ENCODE results near the gene CADPS.

Gene CADPS

DNA sequence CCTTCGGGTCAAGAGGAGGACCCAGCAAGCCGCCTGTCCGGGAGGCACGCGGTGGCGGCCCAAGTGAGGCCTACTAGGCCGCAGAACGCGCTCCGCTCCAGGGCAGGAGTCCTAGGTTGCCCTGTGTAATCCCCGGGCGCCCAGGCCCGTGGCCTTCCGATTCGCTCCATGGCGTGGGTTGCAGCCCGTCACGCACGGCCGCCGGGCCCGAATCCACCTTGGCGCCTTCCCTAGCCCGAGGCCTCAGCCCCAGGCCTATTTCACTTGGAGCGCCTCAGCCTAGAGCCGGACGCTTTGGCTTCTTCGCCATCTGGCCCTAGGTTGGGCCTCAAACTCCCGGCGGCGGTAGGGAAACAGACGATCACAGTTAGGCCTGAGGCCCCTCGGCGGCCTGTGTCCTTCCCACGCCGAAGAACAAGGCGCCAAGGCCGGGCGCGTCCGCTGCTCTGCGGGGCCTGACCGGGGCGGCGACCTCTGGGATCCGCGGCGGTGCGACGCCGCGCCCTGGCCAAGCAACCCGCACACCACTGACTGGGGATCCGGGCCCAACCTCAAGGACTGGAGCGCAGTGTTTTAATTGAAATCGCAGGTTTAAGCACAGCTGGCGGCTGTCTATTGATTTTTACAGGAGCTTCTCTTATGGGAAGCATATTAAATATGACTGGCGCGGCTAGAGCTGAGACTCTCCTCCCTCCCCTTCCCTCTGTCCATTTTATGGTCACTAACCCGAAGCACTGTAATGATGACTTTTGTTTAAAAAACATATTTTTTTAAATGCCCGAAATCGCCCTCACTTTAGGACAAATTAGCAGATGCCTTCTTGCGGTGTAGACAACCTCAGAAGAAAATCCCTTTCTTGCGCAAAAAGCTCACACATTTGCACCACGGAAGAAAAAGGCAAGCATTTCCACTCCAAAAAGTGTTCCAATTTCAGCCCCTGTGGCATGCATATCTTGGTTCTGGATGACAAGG is 498.0 kb downstream of the CADPS start:
- no peaks in the 10 kb centered on the region for H3K9me3 Mint-ChIP-seq
- H3K27ac Mint-ChIP-seq: no peak overlapping the region
- intact Hi-C loops (cut with micrococcal nuclease): no loop called here
- H3K36me3 Mint-ChIP-seq (ENCODE audit: low read depth): no peaks in the 10 kb centered on the region
- no peak overlapping the region for H3K4me3 Mint-ChIP-seq
- H3K4me1 Mint-ChIP-seq (ENCODE audit: low read depth): peaks cover 5% of the 10 kb centered on the region
- H3K27me3 Mint-ChIP-seq: peaks cover 96% of the 10 kb centered on the region

DNA sequence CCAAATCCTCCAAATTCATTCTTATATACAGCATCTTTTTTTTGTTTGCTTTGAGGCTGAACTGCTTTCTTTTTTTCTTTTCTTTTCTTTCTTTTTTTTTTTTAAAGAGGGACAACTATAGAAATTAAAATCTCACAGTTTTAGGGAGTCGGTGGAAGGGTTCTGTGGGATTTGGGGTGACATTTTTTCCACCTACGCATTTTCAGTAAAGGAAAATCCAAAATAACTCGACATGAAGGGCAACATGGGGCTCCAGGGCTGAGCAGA is 498.8 kb downstream of the CADPS start:
- Mint-ChIP-seq H3K27me3 (peaks cover 96% of the 10 kb centered on the region), H3K9me3 (no peaks in the 10 kb centered on the region), H3K4me1 (ENCODE audit: low read depth) (peaks cover 5% of the 10 kb centered on the region), H3K4me3 (no peak overlapping the region), H3K27ac (no peak overlapping the region), H3K36me3 (ENCODE audit: low read depth) (no peaks in the 10 kb centered on the region)
- intact Hi-C loops (cut with micrococcal nuclease): no loop called here

DNA sequence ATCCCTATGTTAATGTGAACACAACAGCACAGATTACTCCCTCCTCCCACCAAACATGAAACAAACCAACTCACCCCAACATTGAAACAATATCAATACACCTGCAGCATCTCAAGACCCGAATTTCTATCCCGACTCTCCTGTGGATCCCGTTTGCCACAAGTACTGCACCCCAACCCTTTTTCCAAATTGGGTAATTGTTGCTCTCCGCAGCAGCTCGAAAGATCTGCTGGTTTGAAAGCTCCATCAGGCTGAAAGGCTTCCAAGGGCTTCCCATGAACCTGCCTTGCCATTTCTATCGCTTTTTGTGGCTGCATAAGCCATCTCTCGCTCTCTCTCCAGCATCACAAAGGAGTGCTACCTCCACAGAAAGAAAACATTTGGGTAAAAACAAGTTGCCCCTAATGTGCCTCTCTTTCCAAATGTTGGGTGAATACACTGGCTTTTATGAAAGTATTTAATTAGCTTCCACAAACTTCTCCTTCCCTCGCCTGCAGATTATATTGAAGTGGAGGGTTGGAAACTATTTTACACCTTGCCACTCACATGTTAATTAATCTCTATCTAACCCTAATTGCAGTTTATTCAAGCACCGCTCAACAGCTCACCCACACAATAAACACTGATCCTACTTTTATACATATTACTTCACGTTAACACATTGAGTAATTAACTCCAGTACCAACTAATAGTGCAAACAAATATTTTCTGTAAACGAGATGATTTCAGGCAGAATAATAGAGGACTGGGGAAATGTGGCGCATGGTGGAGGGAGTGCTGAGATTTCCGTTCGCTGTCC is 499.4 kb downstream of the CADPS start:
- Mint-ChIP-seq H3K27me3 (peaks cover 96% of the 10 kb centered on the region), H3K9me3 (no peaks in the 10 kb centered on the region), H3K27ac (no peak overlapping the region), H3K4me1 (ENCODE audit: low read depth) (peaks cover 5% of the 10 kb centered on the region), H3K36me3 (ENCODE audit: low read depth) (no peaks in the 10 kb centered on the region), H3K4me3 (no peak overlapping the region)
- intact Hi-C loops (cut with micrococcal nuclease): no loop called here

DNA sequence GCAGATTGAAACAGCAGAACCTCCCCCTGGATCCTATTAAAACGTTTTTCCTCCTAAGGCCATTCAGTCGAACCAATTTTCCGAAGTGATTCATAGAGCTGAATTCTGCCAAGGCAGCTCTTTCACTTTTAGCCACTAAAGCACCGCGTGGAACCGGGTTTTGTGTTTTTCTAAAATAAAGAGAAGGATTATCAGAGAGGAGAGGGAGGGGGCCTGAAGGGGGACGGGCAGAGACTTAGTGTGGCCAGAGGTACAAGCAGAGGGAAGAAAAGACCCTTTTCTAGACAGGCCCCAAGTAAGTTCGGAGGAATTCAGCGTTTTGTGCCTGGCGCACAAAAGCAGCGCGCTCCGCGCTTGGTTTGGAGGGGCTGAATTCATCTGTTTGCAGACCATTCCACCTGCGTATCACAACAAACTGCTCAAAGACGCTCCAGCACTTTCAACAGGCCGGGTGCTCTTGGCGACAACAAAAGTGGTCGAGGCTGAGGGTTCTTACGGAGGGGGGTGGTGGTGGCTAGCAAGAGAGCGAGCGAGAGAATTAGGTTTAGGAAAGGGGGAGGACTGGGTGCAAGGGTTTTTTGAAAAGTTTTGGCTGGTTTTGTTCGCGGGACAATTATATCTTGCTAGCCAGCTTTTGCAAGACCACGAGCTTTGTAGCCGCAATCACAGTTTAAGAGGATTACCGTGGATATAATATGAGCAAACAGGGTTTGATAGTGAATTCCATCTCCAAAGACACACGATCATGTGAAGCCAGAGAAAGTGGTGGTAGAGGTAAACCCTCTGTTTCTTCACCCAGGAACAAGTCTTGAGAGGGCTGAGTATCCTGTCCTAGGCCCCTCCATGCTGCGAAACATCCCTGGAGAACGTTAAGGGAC is 500.6 kb downstream of the CADPS start:
- Mint-ChIP-seq H3K4me3 (no peak overlapping the region), H3K4me1 (ENCODE audit: low read depth) (peaks cover 5% of the 10 kb centered on the region), H3K27ac (no peak overlapping the region), H3K27me3 (peaks cover 97% of the 10 kb centered on the region), H3K36me3 (ENCODE audit: low read depth) (no peaks in the 10 kb centered on the region), H3K9me3 (no peaks in the 10 kb centered on the region)
- intact Hi-C loops (cut with micrococcal nuclease): no loop called here

DNA sequence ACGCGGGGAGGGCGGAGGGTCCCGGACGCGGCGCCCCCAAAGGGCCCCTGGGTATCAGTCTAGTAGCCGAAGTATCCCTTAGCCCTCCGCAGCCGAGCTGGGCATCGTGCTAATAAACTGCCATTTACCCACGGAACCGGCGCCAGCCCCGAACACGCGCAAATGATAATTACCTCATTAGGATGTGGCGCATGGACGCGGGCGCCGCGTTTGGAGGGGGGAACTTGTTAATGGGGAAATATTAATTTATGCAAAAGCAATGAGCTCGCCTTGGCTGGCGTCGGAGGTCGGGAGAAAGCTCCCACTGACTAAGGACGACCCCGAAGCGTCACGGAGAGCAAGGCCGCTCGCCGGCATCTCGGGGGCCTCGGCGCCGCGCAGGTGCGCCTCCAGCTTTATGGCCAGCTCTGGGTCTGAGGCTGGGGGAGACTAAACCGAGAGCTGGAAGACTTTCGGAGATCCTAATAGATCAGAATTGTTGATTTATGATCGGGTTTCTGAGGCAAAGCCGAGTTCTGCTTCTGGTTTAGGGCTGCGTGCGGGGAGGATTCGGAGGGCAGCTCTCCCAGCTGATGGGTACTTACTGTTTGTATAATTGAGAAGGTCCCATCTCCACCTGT is 501.4 kb downstream of the CADPS start:
- Mint-ChIP-seq H3K27ac (no peak overlapping the region), H3K36me3 (ENCODE audit: low read depth) (no peaks in the 10 kb centered on the region), H3K27me3 (peaks cover 97% of the 10 kb centered on the region), H3K4me3 (no peak overlapping the region), H3K9me3 (no peaks in the 10 kb centered on the region), H3K4me1 (ENCODE audit: low read depth) (peaks cover 5% of the 10 kb centered on the region)
- intact Hi-C loops (cut with micrococcal nuclease): no loop called here

DNA sequence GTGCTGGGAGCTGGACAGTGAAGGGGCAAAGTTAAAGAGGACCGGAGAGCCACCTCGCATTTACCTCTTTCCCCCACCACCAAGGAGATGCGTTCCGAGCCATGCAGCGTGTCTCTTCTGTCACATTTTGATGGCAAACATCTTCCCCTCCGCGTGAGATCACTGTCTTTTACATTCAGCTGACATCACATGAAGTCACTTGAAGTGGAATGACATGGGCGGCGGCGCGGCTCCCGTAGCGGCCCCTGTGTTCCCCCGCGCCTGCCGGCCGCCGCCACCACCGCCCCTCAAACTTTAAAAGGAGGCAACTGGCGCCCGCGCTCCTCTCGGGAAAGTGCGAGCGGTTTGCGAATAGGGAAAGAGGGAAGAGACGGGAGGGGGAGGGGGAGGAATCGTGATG is 502.0 kb downstream of the CADPS start, which contains the start of gene FEZF2:
TSS of gene FEZF2 (minus strand) at position 336 of the 400 bp plus-strand sequence. CDS start 682 bp downstream, outside the sequence.
- no peak within 1 kb of the TSS for H3K4me3 Mint-ChIP-seq
- H3K4me1 Mint-ChIP-seq (ENCODE audit: low read depth): peaks cover 10% of the 10 kb centered on the region
- H3K27ac Mint-ChIP-seq: no peak within 1 kb of the TSS
- H3K9me3 Mint-ChIP-seq: no peaks in the 10 kb centered on the region
- intact Hi-C loops (cut with micrococcal nuclease): no loop called here
- H3K36me3 Mint-ChIP-seq (ENCODE audit: low read depth): no peaks in the 10 kb centered on the region
- H3K27me3 Mint-ChIP-seq: peaks cover 98% of the 10 kb centered on the region

DNA sequence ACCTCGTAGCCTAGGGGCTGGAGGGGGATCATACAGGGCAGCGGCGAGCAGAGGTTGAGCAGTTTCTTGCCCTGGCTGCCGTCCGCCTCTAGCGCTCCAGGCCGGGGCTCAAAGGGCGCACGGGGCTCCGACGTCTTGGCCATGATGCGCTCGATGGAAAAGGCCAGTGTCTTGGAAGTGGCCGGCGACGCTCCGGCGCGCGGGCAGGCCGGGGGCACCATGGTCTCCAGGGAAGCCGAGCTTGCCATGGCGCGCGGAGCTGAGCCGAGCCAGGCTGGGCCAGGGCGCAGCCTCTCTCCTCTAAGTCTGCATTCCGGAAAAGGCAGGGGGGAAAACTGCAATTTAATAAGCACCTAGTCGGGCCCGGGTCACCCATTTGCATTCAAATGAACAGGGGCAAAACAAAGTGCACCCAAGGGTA is 502.6 kb downstream of the CADPS start:
- Mint-ChIP-seq H3K4me1 (ENCODE audit: low read depth) (peaks cover 12% of the 10 kb centered on the region), H3K4me3 (no peak overlapping the region), H3K36me3 (ENCODE audit: low read depth) (no peaks in the 10 kb centered on the region), H3K9me3 (no peaks in the 10 kb centered on the region), H3K27ac (no peak overlapping the region), H3K27me3 (peaks cover 98% of the 10 kb centered on the region)
- intact Hi-C loops (cut with micrococcal nuclease): no loop called here

DNA sequence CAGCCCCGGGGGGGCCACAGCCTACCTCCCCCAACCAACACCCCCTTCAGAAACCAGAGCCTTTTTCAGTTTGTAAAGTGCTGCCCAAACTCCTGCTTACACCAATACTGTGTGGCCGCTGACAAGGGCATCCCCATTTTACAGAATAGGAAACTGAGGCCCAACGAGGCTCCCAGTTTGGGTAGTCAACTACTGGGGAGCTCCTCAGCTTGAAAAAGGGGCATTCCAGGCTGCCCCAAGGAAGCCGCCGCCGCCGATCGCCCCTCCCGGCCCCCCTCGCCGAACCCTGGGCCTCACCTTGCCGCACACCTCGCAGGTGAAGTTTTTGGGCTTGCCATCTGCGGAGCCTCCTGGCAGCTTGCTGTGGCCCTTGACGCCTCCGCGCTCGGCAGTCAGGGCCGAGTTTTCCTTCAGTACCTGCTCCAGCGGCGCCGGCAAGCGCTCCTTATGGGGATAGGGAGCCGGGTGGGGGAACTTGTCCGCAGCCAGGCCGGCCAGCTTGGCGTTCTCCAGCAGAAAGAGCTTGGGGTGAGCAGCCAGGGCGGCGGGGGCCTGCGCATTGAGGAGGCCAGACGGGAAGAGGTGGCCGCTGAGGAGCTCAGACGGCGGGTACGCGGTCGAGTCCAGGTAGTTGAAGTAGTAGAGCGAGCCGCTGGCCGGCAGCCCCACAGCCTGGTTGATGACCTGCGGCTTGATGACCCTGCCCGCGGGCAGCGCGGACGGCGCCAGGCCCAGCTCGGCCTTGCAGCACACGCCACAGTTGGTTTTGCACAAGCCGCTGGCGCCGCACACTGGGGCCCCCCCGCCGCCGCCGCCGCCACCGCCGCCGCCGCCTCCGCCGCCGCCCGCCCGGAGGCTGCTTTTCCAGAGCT is 503.3 kb downstream of the CADPS start:
- H3K4me1 Mint-ChIP-seq (ENCODE audit: low read depth): peaks cover 12% of the 10 kb centered on the region
- intact Hi-C loops (cut with micrococcal nuclease): no loop called here

DNA sequence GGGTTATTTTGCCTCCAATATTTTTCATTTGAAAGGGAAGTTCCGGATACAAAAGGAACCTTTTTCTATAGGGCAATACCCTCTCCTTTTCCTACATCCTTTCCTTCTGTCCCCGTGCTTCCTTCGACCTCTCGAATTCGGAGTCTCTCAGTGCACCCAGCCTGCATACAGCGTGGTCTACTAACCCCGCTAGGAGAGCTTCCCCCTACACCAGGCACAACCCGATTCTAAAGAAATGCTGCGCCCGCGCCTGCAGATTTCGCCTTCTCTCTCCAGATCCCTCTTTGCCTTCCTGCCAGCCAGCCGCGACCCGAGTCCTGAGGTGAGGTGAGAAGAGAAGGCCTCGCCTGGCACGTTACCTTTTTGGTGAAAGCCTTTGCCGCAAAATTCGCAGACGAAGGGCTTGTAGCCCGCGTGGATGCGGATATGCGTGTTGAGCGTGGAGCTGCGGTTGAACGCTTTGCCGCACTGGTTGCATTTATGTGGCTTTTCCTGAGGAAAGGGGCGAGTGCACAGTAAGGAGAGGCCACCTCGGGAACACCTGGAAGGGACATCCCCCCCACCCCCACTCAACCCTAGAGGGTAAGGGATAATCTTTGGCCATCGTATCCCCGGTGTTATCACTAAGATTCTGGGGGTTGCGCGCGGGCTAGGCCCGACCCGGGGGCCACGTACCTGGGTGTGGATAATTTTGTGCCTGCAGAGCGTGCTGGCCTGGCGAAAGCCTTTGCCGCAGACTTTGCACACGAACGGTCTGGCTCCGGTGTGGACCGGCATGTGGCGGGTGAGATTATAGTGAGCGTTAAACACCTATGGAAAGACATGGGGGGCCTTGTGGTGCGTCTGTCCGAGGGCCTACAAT is 504.1 kb downstream of the CADPS start:
- Mint-ChIP-seq H3K36me3 (ENCODE audit: low read depth) (no peaks in the 10 kb centered on the region), H3K27ac (no peak overlapping the region), H3K4me1 (ENCODE audit: low read depth) (peaks cover 12% of the 10 kb centered on the region), H3K9me3 (no peaks in the 10 kb centered on the region), H3K27me3 (peaks cover 97% of the 10 kb centered on the region), H3K4me3 (no peak overlapping the region)
- intact Hi-C loops (cut with micrococcal nuclease): no loop called here

More for the DNA sequence above, 503.3 kb downstream of the CADPS start:
- Mint-ChIP-seq H3K36me3 (ENCODE audit: low read depth) (no peaks in the 10 kb centered on the region), H3K27ac (no peak overlapping the region), H3K9me3 (no peaks in the 10 kb centered on the region), H3K4me3 (no peak overlapping the region), H3K27me3 (peaks cover 98% of the 10 kb centered on the region)

DNA sequence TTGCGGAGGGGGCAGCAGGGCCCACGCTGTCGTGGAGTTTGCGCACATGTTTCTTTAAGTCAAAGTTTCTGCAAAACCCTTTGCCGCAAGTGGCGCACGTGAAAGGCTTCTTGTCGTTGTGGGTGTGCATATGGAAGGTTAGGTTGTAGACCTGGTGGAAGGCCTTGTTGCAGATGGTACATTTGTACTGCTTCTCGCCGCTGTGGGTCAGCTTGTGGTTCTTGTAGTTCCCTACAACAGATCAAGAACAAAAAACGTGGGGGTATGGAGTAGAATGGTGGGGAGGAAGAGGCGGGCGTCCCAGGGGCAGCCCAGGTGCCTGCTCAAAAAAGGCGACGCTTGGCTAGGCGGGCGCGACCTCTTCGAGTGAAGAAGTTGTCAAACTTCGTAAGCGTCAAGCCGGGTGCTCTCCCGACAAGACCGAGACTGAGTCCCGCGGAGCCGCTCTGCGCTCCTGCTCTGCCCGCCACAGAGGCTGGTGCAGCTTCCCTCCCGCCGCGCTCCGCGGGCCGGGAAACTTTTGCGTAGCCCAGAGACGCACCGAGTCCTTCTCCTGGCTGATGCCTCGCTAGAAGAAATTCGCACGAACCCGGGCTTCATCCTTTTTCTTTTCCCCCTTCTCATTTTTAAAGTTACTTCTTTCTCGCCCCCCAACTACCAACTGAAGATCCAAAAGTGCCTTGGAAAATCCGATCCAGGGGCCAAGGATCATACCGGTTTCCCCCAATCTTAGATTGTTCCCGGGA is 504.9 kb downstream of the CADPS start:
- Mint-ChIP-seq H3K27ac (no peak overlapping the region), H3K9me3 (no peaks in the 10 kb centered on the region), H3K36me3 (ENCODE audit: low read depth) (no peaks in the 10 kb centered on the region), H3K27me3 (peaks cover 97% of the 10 kb centered on the region), H3K4me3 (no peak overlapping the region), H3K4me1 (ENCODE audit: low read depth) (peaks cover 12% of the 10 kb centered on the region)
- intact Hi-C loops (cut with micrococcal nuclease): no loop called here

DNA sequence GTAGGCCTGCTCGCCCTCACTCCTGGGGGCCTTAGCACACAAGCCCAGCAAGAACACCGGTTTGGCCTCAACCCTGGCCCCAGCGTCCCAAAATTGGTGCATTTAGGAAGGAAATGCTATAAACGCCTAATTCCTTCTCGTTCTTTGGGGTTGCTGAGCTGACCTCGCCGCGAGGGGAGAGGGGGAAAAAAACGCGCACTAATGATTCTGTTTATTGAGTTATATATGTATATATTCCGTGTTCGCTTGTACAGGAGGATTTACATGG is 505.8 kb downstream of the CADPS start:
- Mint-ChIP-seq H3K36me3 (ENCODE audit: low read depth) (no peaks in the 10 kb centered on the region), H3K4me3 (no peak overlapping the region), H3K4me1 (ENCODE audit: low read depth) (peaks cover 12% of the 10 kb centered on the region), H3K9me3 (no peaks in the 10 kb centered on the region), H3K27me3 (peaks cover 95% of the 10 kb centered on the region), H3K27ac (no peak overlapping the region)
- intact Hi-C loops (cut with micrococcal nuclease): no loop called here
